ENCODE data around the gene AURKA.
A peak's percentile ranks its signal among the peaks of the same experiment; 100 is the strongest.

AURKA gene

GRCh38 chr20:56378386-56378785 is 13.6 kb downstream of the AURKA start:
- Histone ChIP-seq H3K27me3 (ENCODE audit: insufficient read depth, low read length) (no peaks in the 10 kb centered on the region), H2AFZ (ENCODE audit: low read depth, low read length) (no peak overlapping the region), H3K36me3 (ENCODE audit: insufficient read depth, low read length) (peaks cover 69% of the 10 kb centered on the region), H3K9me3 (ENCODE audit: low read length) (no peaks in the 10 kb centered on the region), H3K4me3 (ENCODE audit: low read length) (no peak overlapping the region), H3K4me1 (ENCODE audit: insufficient read depth, low read length) (no peaks in the 10 kb centered on the region)

GRCh38 chr20:56376331-56376730 is 15.7 kb downstream of the AURKA start:
- Histone ChIP-seq H3K27me3 (ENCODE audit: insufficient read depth, low read length) (no peaks in the 10 kb centered on the region), H3K36me3 (ENCODE audit: insufficient read depth, low read length) (peaks cover 73% of the 10 kb centered on the region), H2AFZ (ENCODE audit: low read depth, low read length) (no peak overlapping the region), H3K4me1 (ENCODE audit: insufficient read depth, low read length) (no peaks in the 10 kb centered on the region), H3K9me3 (ENCODE audit: low read length) (no peaks in the 10 kb centered on the region), H3K4me3 (ENCODE audit: low read length) (no peak overlapping the region)

GRCh38 chr20:56373942-56374341 is 18.1 kb downstream of the AURKA start:
- Histone ChIP-seq H2AFZ (ENCODE audit: low read depth, low read length) (no peak overlapping the region), H3K4me1 (ENCODE audit: insufficient read depth, low read length) (peaks cover under 1% of the 10 kb centered on the region), H3K4me3 (ENCODE audit: low read length) (no peak overlapping the region), H3K9me3 (ENCODE audit: low read length) (no peaks in the 10 kb centered on the region), H3K27me3 (ENCODE audit: insufficient read depth, low read length) (no peaks in the 10 kb centered on the region), H3K36me3 (ENCODE audit: insufficient read depth, low read length) (peaks cover 76% of the 10 kb centered on the region)

GRCh38 chr20:56372850-56373249 is 19.2 kb downstream of the AURKA start:
- Histone ChIP-seq H3K27me3 (ENCODE audit: insufficient read depth, low read length) (no peaks in the 10 kb centered on the region), H3K9me3 (ENCODE audit: low read length) (no peaks in the 10 kb centered on the region), H3K36me3 (ENCODE audit: insufficient read depth, low read length) (peaks cover 65% of the 10 kb centered on the region), H3K4me1 (ENCODE audit: insufficient read depth, low read length) (peaks cover 5% of the 10 kb centered on the region), H2AFZ (ENCODE audit: low read depth, low read length) (no peak overlapping the region), H3K4me3 (ENCODE audit: low read length) (no peak overlapping the region)

DNA sequence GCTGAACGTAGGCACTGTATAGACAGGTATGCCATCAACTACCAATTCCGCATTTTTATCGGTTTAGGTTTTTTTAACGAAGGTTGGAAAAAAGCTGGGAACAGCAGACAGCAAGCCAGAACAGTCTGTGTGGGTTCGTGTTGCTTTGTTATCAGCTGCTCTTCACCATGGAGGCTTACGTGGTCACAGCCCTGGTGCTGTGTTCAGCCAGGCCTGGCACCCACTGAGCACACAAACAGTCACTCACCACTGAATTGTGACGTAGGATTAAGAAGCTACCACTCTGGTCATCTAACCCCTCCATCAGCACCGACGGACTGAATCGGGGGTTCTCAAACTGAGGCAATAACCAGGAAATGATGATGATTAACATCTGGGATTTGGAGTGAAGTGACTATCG is 20.0 kb downstream of the AURKA start:
- H3K27me3 ChIP-seq (ENCODE audit: insufficient read depth, low read length): no peaks in the 10 kb centered on the region
- H3K9me3 ChIP-seq (ENCODE audit: low read length): no peaks in the 10 kb centered on the region
- no peak overlapping the region for H3K4me3 ChIP-seq (ENCODE audit: low read length)
- no peak overlapping the region for H2AFZ ChIP-seq (ENCODE audit: low read depth, low read length)
- peaks cover 61% of the 10 kb centered on the region for H3K36me3 ChIP-seq (ENCODE audit: insufficient read depth, low read length)
- H3K4me1 ChIP-seq (ENCODE audit: insufficient read depth, low read length): peaks cover 5% of the 10 kb centered on the region

GRCh38 chr20:56369179-56369578 is 22.8 kb downstream of the AURKA start:
- Histone ChIP-seq H2AFZ (ENCODE audit: low read depth, low read length) (no peak overlapping the region), H3K36me3 (ENCODE audit: insufficient read depth, low read length) (peaks cover 51% of the 10 kb centered on the region), H3K27me3 (ENCODE audit: insufficient read depth, low read length) (no peaks in the 10 kb centered on the region), H3K4me3 (ENCODE audit: low read length) (no peak overlapping the region), H3K9me3 (ENCODE audit: low read length) (no peaks in the 10 kb centered on the region), H3K4me1 (ENCODE audit: insufficient read depth, low read length) (peaks cover 5% of the 10 kb centered on the region)

- H3K27me3 ChIP-seq (ENCODE audit: insufficient read depth, low read length): no peaks in the 10 kb centered on the region
- H3K4me1 ChIP-seq (ENCODE audit: insufficient read depth, low read length): peaks cover 5% of the 10 kb centered on the region
- H3K36me3 ChIP-seq (ENCODE audit: insufficient read depth, low read length): peaks cover 45% of the 10 kb centered on the region
- no peak overlapping the region for H3K4me3 ChIP-seq (ENCODE audit: low read length)
- H2AFZ ChIP-seq (ENCODE audit: low read depth, low read length): no peak overlapping the region
- no peaks in the 10 kb centered on the region for H3K9me3 ChIP-seq (ENCODE audit: low read length)
Measured at GRCh38 chr20:56368351-56369134, 23.5 kb downstream of the AURKA start.

- H3K4me1 ChIP-seq (ENCODE audit: insufficient read depth, low read length): peaks cover 9% of the 10 kb centered on the region
Measured at GRCh38 chr20:56363491-56363890, 28.5 kb downstream of the AURKA start.

GRCh38 chr20:56362833-56363413 is 29.1 kb downstream of the AURKA start:
- Histone ChIP-seq H3K4me1 (ENCODE audit: insufficient read depth, low read length) (peaks cover 13% of the 10 kb centered on the region), H3K4me3 (ENCODE audit: low read length) (no peak overlapping the region), H3K27me3 (ENCODE audit: insufficient read depth, low read length) (no peaks in the 10 kb centered on the region), H3K36me3 (ENCODE audit: insufficient read depth, low read length) (peaks cover 5% of the 10 kb centered on the region), H3K9me3 (ENCODE audit: low read length) (no peaks in the 10 kb centered on the region), H2AFZ (ENCODE audit: low read depth, low read length) (no peak overlapping the region)

More at GRCh38 chr20:56363491-56363890, 28.5 kb downstream of the AURKA start:
- no peaks in the 10 kb centered on the region for H3K27me3 ChIP-seq (ENCODE audit: insufficient read depth, low read length)
- peaks cover 5% of the 10 kb centered on the region for H3K36me3 ChIP-seq (ENCODE audit: insufficient read depth, low read length)
- no peaks in the 10 kb centered on the region for H3K9me3 ChIP-seq (ENCODE audit: low read length)
- no peak overlapping the region for H2AFZ ChIP-seq (ENCODE audit: low read depth, low read length)
- H3K4me3 ChIP-seq (ENCODE audit: low read length): no peak overlapping the region

GRCh38 chr20:56361900-56362299 is 30.1 kb downstream of the AURKA start:
- H3K27me3 ChIP-seq (ENCODE audit: insufficient read depth, low read length): no peaks in the 10 kb centered on the region
- H3K36me3 ChIP-seq (ENCODE audit: insufficient read depth, low read length): peaks cover 5% of the 10 kb centered on the region
- H3K4me1 ChIP-seq (ENCODE audit: insufficient read depth, low read length): peaks cover 13% of the 10 kb centered on the region

DNA sequence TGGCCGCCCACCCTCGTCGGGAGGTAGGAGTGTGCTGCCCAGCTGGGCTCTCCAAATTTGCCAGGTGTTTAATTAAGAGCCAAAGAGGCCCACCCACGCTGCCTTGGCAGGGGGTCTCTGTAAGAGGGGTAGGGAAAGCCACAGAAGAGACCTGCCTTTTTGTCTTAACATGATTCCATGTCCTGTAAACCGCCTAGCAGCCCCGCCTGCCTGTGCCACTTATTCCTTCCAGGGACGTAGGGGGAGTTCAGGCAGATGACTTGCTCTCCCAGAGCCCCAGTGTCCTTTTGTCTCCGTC is 31.2 kb downstream of the AURKA start:
- Histone ChIP-seq H3K27me3 (ENCODE audit: insufficient read depth, low read length) (no peaks in the 10 kb centered on the region), H3K36me3 (ENCODE audit: insufficient read depth, low read length) (peaks cover 5% of the 10 kb centered on the region), H3K4me3 (ENCODE audit: low read length) (no peak overlapping the region), H2AFZ (ENCODE audit: low read depth, low read length) (no peak overlapping the region), H3K4me1 (ENCODE audit: insufficient read depth, low read length) (peaks cover 13% of the 10 kb centered on the region), H3K9me3 (ENCODE audit: low read length) (no peaks in the 10 kb centered on the region)

More at GRCh38 chr20:56361900-56362299, 30.1 kb downstream of the AURKA start:
- Histone ChIP-seq H3K9me3 (ENCODE audit: low read length) (no peaks in the 10 kb centered on the region), H2AFZ (ENCODE audit: low read depth, low read length) (no peak overlapping the region), H3K4me3 (ENCODE audit: low read length) (no peak overlapping the region)

DNA sequence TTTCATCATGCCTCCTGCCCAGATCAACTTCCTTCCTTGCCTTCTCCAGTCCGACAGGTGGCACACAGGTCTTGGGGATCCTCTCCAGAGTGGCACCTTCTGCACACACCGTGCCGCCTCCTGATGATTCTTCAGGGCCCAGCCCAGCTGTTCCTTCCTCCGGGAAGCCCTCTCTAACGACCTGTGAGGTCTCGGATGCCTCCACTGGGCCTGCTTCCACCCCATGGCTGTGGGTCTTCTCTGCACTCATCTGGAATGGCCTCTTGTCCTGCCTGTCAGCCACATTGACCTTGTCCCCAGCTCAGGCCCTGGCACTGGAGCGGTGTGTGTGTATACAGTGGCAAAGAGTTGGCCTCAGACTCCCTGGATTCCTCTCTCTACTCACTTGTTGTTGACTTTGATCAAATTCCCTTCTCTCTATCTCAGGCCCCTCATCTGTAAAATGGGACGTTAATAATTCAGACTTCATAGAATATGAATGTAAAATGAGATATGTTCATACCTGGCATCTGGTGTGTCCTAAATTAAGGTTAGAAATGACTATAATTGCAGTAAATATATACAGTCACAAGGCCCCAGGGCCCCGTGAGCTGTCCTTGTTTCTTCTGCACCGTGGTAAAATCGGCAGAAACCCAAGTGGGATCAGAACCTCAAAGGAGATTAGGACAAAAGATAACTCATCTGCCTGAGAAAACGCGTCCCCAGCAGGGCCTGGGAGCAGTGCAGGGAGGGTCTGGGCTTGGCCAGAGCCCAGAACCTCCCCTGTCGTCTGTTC is 31.7 kb downstream of the AURKA start:
- H3K4me1 ChIP-seq (ENCODE audit: insufficient read depth, low read length): peaks cover 13% of the 10 kb centered on the region
- peaks cover 5% of the 10 kb centered on the region for H3K36me3 ChIP-seq (ENCODE audit: insufficient read depth, low read length)
- H2AFZ ChIP-seq (ENCODE audit: low read depth, low read length): peak overlapping the region; percentile 85
- H3K4me3 ChIP-seq (ENCODE audit: low read length): peak overlapping the region; percentile 78
- H3K27me3 ChIP-seq (ENCODE audit: insufficient read depth, low read length): no peaks in the 10 kb centered on the region
- no peaks in the 10 kb centered on the region for H3K9me3 ChIP-seq (ENCODE audit: low read length)

All from neuron (in vitro differentiated cells).